HG03565 (cell line): Measurements from ENCODE around the gene TYRO3.
"Not testable (repeated sequence)": the region's sequence is repeated elsewhere in the genome, so short reads cannot be mapped to it uniquely, and the experiment has no call there.

Source experiments
- ATAC-seq: cut with Tn5 transposase; IDR thresholded peaks from one replicate; pipeline ENCODE4 v1.9.1; 2021; ENCODE audit warnings: mild to moderate bottlenecking, moderate library complexity; ENCODE audit not compliant: unreplicated experiment

Gene TYRO3

GRCh38 chr15:41553731-41554130, 5.3 kb upstream of the TYRO3 start:
- ATAC-seq = no peak

GRCh38 chr15:41554343-41554742, 4.7 kb upstream of the TYRO3 start:
- no peak for ATAC-seq

GRCh38 chr15:41554915-41555314, 4.1 kb upstream of the TYRO3 start:
- ATAC-seq = no peak

GRCh38 chr15:41556677-41557076, 2.3 kb upstream of the TYRO3 start:
- ATAC-seq = no peak

GRCh38 chr15:41557673-41558399, 1.2 kb upstream of the TYRO3 start:
- no peak for ATAC-seq

GRCh38 chr15:41559239-41559782, 299 bp downstream of the TYRO3 start:
- ATAC-seq = no peak

GRCh38 chr15:41560572-41560874, 1.5 kb downstream of the TYRO3 start:
- no peak for ATAC-seq

GRCh38 chr15:41561104-41561776, 2.2 kb downstream of the TYRO3 start:
- no peak for ATAC-seq

GRCh38 chr15:41561777-41562145, 2.7 kb downstream of the TYRO3 start:
- no peak for ATAC-seq

GRCh38 chr15:41562244-41562643, 3.2 kb downstream of the TYRO3 start:
- no peak for ATAC-seq

GRCh38 chr15:41562784-41563198, 3.8 kb downstream of the TYRO3 start:
- no peak for ATAC-seq

- no peak for ATAC-seq
Measured at GRCh38 chr15:41564286-41564959, 5.4 kb downstream of the TYRO3 start.

- ATAC-seq = no peak
Measured at GRCh38 chr15:41564960-41565502, 6.0 kb downstream of the TYRO3 start.

GRCh38 chr15:41565702-41566101, 6.7 kb downstream of the TYRO3 start:
- ATAC-seq = no peak

GRCh38 chr15:41566121-41566885, 7.3 kb downstream of the TYRO3 start:
- no peak for ATAC-seq

GRCh38 chr15:41567261-41567660, 8.2 kb downstream of the TYRO3 start:
- no peak for ATAC-seq

GRCh38 chr15:41567862-41568261, 8.8 kb downstream of the TYRO3 start:
- no peak for ATAC-seq

GRCh38 chr15:41568350-41569017, 9.5 kb downstream of the TYRO3 start:
- ATAC-seq = no peak

GRCh38 chr15:41569232-41569631, 10.2 kb downstream of the TYRO3 start:
- not testable (repeated sequence) for ATAC-seq

GRCh38 chr15:41570764-41571163, 11.8 kb downstream of the TYRO3 start:
- ATAC-seq = no peak
